GM23338 (cell line): Measurements from ENCODE around the gene CNN2. TPM values are rescaled to one million over a fixed set of nuclear protein-coding genes. Genes with fewer than 3 reads are reported as not detected.
A peak's percentile ranks its signal among the peaks of the same experiment; 100 is the strongest.

Experiments
- ATAC-seq: fragments of 200-7000 bp; cut with Tn5 transposase; 3 replicates; pipeline ENCODE4 v1.9.1; 2020
- DNase-seq: peaks from one replicate; pipeline ENCODE4 v3.0.0-alpha.2; 2015; ENCODE audit warnings: low spot score
- H2AFZ ChIP-seq: fragments of 200-600 bp; sonication (generic); 2 replicates; pipeline ENCODE4 v1.8.0; 2016; ENCODE audit warnings: antibody characterized with exemption, mild to moderate bottlenecking, moderate library complexity
- H3F3A ChIP-seq: fragments of 200-600 bp; sonication (generic); replicated peaks from 2 replicates; pipeline ENCODE4 v1.8.0; 2017; ENCODE audit warnings: antibody characterized with exemption, mixed run types, low read depth
- H3K27ac ChIP-seq: fragments of 200-600 bp; sonication (generic); 2 replicates; pipeline ENCODE4 v1.6.1; 2016; ENCODE audit warnings: low read depth
- H3K27me3 ChIP-seq: fragments of 200-600 bp; sonication (generic); 2 replicates; pipeline ENCODE4 v1.8.0; 2016; ENCODE audit warnings: mild to moderate bottlenecking, mixed run types, moderate library complexity; ENCODE audit not compliant: insufficient read depth
- H3K36me3 ChIP-seq: fragments of 200-600 bp; sonication (generic); 2 replicates; pipeline ENCODE4 v1.8.0; 2016; ENCODE audit warnings: mild to moderate bottlenecking; ENCODE audit not compliant: insufficient read depth
- H3K4me1 ChIP-seq: fragments of 200-600 bp; sonication (generic); 2 replicates; pipeline ENCODE4 v1.8.0; 2016; ENCODE audit warnings: mild to moderate bottlenecking, moderate library complexity; ENCODE audit not compliant: insufficient read depth
- H3K4me2 ChIP-seq: fragments of 200-600 bp; sonication (generic); 2 replicates; pipeline ENCODE4 v1.7.1; 2017; ENCODE audit warnings: mixed run types
- H3K4me3 ChIP-seq: fragments of 200-600 bp; sonication (generic); 2 replicates; pipeline ENCODE4 v1.6.1; 2016; ENCODE audit warnings: mixed run types
- H3K79me2 ChIP-seq: fragments of 200-600 bp; sonication (generic); replicated peaks from 2 replicates; pipeline ENCODE4 v1.8.0; 2017; ENCODE audit warnings: mild to moderate bottlenecking; ENCODE audit not compliant: insufficient read depth
- H3K9me2 ChIP-seq: fragments of 200-600 bp; sonication (generic); 2 replicates; pipeline ENCODE4 v1.8.0; 2017; ENCODE audit not compliant: insufficient read depth
- H4K20me1 ChIP-seq: fragments of 200-600 bp; sonication (generic); replicated peaks from 2 replicates; pipeline ENCODE4 v1.8.0; 2017; ENCODE audit warnings: mild to moderate bottlenecking; ENCODE audit not compliant: insufficient read depth
- H3K27ac Mint-ChIP-seq: 2 replicates; pipeline ENCODE4 v1.8.0; 2020; ENCODE audit warnings: inconsistent platforms, mild to moderate bottlenecking, moderate library complexity, mixed read lengths
- H3K27me3 Mint-ChIP-seq: 3 replicates; pipeline ENCODE4 v1.8.0; 2022; ENCODE audit warnings: low read depth, mild to moderate bottlenecking, moderate library complexity, mixed read lengths, inconsistent platforms; ENCODE audit not compliant: insufficient read depth, poor library complexity
- H3K36me3 Mint-ChIP-seq: 3 replicates; pipeline ENCODE4 v1.8.0; 2021; ENCODE audit warnings: low read depth, mild to moderate bottlenecking, inconsistent platforms, moderate library complexity, mixed read lengths
- H3K4me1 Mint-ChIP-seq: 3 replicates; pipeline ENCODE4 v1.8.0; 2020; ENCODE audit warnings: mild to moderate bottlenecking, inconsistent platforms, mixed read lengths
- H3K4me3 Mint-ChIP-seq: 3 replicates; pipeline ENCODE4 v1.8.0; 2021; ENCODE audit warnings: moderate library complexity, mild to moderate bottlenecking, inconsistent platforms, mixed read lengths
- H3K9me3 Mint-ChIP-seq: 3 replicates; pipeline ENCODE4 v1.8.0; 2020; ENCODE audit warnings: moderate library complexity, mild to moderate bottlenecking, inconsistent platforms, mixed read lengths
- EZH2 ChIP-seq: fragments of 200-600 bp; sonication (generic); IDR thresholded peaks from one replicate; pipeline ENCODE4 v1.8.0; 2017; ENCODE audit warnings: antibody characterized with exemption, mild to moderate bottlenecking, low read depth; ENCODE audit not compliant: unreplicated experiment
- NANOG ChIP-seq: IDR thresholded peaks from 2 replicates; pipeline ENCODE4 v1.6.1; 2016; ENCODE audit warnings: antibody characterized with exemption, borderline replicate concordance
- POLR2AphosphoS5 ChIP-seq: IDR thresholded peaks from 2 replicates; pipeline ENCODE4 v1.6.1; 2016; ENCODE audit warnings: antibody characterized with exemption, low read depth
- polyA plus RNA-seq: library from polyadenylated mRNA; unstranded; fragments of >200 nt; fragmentation: Nextera tagmentation; extraction: Ambion mirVana; gene quantifications from 2 replicates; pipeline ENCODE4 v1.2.1, GENCODE V29; 2016
- total RNA-seq: library from RNA; depleted of rRNA; stranded (reverse); fragments of >200 nt; shearing (Covaris generic); gene quantifications from 2 replicates; pipeline ENCODE4 v1.2.3, GENCODE V29; 2014
- TF ChIP-seq, protein P1 (sequence below): IDR thresholded peaks from one replicate; pipeline ENCODE4 v1.6.1; 2018; ENCODE audit warnings: antibody characterized with exemption; ENCODE audit not compliant: unreplicated experiment

Gene CNN2
- total and polyA plus RNA-seq, 2 experiments from 2014 or later, result 330 to 392 TPM

DNA sequence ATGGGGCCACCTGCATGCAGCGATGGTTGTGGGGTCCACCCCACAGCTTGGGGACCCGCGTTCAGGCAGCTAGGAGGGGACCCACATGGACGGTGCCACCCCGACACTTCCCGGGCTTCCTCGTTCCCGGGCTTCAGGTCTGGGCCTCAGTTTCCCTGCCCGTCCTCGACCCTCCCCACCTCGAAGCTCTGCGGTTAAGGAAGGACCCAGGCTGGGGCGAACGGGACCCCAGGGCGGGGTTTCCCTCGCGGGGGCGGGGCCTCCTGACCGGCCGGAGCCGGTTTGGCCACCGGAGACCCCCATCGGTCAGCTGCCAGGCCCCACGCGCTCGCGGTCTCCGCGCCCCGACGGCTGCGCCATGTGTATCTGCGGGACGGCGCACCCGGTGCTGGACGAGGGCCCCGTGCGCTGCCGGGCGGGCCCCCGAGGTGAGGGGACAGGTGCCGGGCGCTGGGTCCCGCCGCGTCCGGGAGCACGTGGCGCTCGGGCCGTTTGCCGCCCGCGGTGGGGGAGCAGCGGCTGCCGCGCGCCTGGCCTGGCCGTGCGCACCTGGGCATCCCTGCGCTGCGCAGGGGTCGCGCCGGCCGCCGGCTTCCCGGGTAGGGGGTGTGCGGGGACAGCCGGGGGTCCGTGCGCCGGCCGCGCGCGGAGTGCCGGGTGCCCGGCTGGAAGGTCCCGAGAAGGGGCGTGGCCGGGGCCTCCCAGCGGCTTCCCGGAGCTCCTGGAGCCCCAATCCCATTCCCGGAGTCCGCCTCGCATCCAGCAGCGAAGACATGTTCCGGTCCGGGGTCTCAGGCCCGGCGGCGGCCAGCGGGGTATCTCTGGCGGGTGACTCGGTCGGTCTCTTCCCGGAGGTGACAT is 44.8 kb downstream of the CNN2 start:
- ATAC-seq (peak; percentile 30), DNase-seq (peak; percentile 80)
- Histone ChIP-seq H3K9me2 (no peaks in the 10 kb centered on the region), H3K36me3 (peaks cover 4% of the 10 kb centered on the region; the same call in 1 of the 2 replicates), H3K27ac (no peak overlapping the region), H3K79me2 (0 out of 2 replicates have a peak, but pooled peaks cover 4% of the 10 kb centered on the region), H4K20me1 (0 out of 2 replicates have a peak, but pooled peaks cover 3% of the 10 kb centered on the region), H2AFZ (peak overlapping the region; percentile 91), H3K27me3 (peaks cover 10% of the 10 kb centered on the region), H3K4me3 (peak overlapping the region; percentile 63), H3F3A (peaks cover 13% of the 10 kb centered on the region), H3K4me2 (peak overlapping the region; percentile 81), H3K4me1 (peaks cover 3% of the 10 kb centered on the region; the same call in 1 of the 2 replicates)
- peaks cover 16% of the 10 kb centered on the region for H3K27me3 Mint-ChIP-seq
- H3K4me1 Mint-ChIP-seq, result peaks cover 12% of the 10 kb centered on the region
- H3K27ac Mint-ChIP-seq, result no peak overlapping the region
- H3K9me3 Mint-ChIP-seq, result no peaks in the 10 kb centered on the region
- peaks cover 16% of the 10 kb centered on the region for H3K36me3 Mint-ChIP-seq
- TF ChIP-seq, protein P1, sequence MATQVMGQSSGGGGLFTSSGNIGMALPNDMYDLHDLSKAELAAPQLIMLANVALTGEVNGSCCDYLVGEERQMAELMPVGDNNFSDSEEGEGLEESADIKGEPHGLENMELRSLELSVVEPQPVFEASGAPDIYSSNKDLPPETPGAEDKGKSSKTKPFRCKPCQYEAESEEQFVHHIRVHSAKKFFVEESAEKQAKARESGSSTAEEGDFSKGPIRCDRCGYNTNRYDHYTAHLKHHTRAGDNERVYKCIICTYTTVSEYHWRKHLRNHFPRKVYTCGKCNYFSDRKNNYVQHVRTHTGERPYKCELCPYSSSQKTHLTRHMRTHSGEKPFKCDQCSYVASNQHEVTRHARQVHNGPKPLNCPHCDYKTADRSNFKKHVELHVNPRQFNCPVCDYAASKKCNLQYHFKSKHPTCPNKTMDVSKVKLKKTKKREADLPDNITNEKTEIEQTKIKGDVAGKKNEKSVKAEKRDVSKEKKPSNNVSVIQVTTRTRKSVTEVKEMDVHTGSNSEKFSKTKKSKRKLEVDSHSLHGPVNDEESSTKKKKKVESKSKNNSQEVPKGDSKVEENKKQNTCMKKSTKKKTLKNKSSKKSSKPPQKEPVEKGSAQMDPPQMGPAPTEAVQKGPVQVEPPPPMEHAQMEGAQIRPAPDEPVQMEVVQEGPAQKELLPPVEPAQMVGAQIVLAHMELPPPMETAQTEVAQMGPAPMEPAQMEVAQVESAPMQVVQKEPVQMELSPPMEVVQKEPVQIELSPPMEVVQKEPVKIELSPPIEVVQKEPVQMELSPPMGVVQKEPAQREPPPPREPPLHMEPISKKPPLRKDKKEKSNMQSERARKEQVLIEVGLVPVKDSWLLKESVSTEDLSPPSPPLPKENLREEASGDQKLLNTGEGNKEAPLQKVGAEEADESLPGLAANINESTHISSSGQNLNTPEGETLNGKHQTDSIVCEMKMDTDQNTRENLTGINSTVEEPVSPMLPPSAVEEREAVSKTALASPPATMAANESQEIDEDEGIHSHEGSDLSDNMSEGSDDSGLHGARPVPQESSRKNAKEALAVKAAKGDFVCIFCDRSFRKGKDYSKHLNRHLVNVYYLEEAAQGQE, result no peak
- TF ChIP-seq POLR2AphosphoS5, result peak; percentile 57
- peak overlapping the region; percentile 82 for H3K4me3 Mint-ChIP-seq

DNA sequence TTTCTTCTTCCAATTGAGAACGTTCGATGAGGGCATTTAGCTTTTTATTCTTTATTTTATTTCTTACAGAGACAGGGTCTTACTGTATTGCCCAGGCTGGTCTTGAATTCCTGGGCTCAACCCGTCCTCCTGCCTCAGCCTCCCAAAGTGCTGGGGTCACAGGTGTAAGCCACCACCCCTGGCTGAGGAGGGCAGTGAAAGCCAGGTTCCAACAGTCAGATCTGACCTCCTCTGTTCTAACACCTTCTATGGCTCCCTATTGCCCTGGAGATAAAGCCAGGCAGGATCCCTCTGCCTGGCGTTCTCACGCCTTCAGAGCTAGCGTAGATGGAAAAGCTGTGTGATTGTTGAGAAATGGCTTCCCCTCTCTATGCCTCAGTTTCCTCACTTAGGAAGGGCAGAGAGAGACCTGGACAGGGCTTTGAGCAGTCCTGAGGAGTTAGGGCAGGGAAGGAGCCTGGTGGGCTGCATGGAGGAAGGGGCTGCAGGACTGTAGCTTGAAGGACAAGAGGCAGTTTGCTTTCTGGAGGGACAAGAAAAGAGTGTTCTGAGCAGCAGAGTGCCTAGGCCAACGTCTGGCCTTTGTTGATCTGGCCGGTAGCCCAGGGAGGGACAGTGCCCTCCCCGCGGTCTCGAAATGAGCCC is 46.1 kb downstream of the CNN2 start:
- Histone ChIP-seq H3K79me2 (0 out of 2 replicates have a peak, but pooled peaks cover 4% of the 10 kb centered on the region), H3K27ac (no peak overlapping the region), H2AFZ (no peak overlapping the region), H3K9me2 (no peaks in the 10 kb centered on the region), H3F3A (peaks cover 16% of the 10 kb centered on the region), H3K4me1 (no peaks in the 10 kb centered on the region; the same call in 1 of the 2 replicates), H3K4me2 (no peak overlapping the region), H3K27me3 (0 out of 2 replicates have a peak, but pooled peaks cover 5% of the 10 kb centered on the region), H3K36me3 (peaks cover 4% of the 10 kb centered on the region; the same call in 1 of the 2 replicates), H4K20me1 (0 out of 2 replicates have a peak, but pooled peaks cover 3% of the 10 kb centered on the region), H3K4me3 (peak overlapping the region; percentile 63; the same call in 1 of the 2 replicates)
- Mint-ChIP-seq H3K27me3 (peaks cover 15% of the 10 kb centered on the region), H3K4me3 (peak overlapping the region; percentile 82), H3K36me3 (peaks cover 22% of the 10 kb centered on the region), H3K9me3 (no peaks in the 10 kb centered on the region), H3K4me1 (peaks cover 11% of the 10 kb centered on the region; the same call in 2 of the 3 replicates), H3K27ac (no peak overlapping the region)
- DNase-seq (no peak), ATAC-seq (no peak)
- TF ChIP-seq EZH2, result no peak
- TF ChIP-seq POLR2AphosphoS5, result no peak
- TF ChIP-seq NANOG, result no peak
